SK-N-SH treated with all-trans-retinoic acid at 6 μM for 48 hours (cell line): ENCODE results near the gene FHOD3.
A peak's percentile ranks its signal among the peaks of the same experiment; 100 is the strongest.
"Not testable (repeated sequence)": the region's sequence is repeated elsewhere in the genome, so short reads cannot be mapped to it uniquely, and the experiment has no call there.

Experiments used
- ATAC-seq: fragments of 200-7000 bp; cut with Tn5 transposase; 3 replicates; pipeline ENCODE4 v1.9.1; 2020; ENCODE audit warnings: mild to moderate bottlenecking, moderate library complexity
- ARNTL ChIP-seq: fragments of 450-650 bp; formaldehyde crosslinking; IDR thresholded peaks from 2 replicates; pipeline ENCODE4 v1.5.0; 2020; ENCODE audit warnings: low read depth, mild to moderate bottlenecking, moderate library complexity, borderline replicate concordance
- BACH2 ChIP-seq: fragments of 250-450 bp; sonication (Bioruptor Pico); IDR thresholded peaks from 2 replicates; pipeline ENCODE4 v1.9.0; 2021; ENCODE audit warnings: mild to moderate bottlenecking, borderline replicate concordance
- CREB5 ChIP-seq: fragments of 250-450 bp; sonication (Bioruptor Pico); IDR thresholded peaks from 2 replicates; pipeline ENCODE4 v1.5.1; 2020; ENCODE audit warnings: low read depth, mild to moderate bottlenecking, moderate library complexity
- ESRRG ChIP-seq: fragments of 250-450 bp; sonication (Bioruptor Pico); IDR thresholded peaks from 2 replicates; pipeline ENCODE4 v1.6.1; 2021; ENCODE audit warnings: mild to moderate bottlenecking
- GLIS3 ChIP-seq: fragments of 250-450 bp; sonication (Bioruptor Pico); IDR thresholded peaks from 2 replicates; pipeline ENCODE4 v1.5.0; 2020; ENCODE audit warnings: mild to moderate bottlenecking, moderate library complexity
- ISL1 ChIP-seq: fragments of 250-450 bp; sonication (Bioruptor Pico); IDR thresholded peaks from 2 replicates; pipeline ENCODE4 v2.1.2; 2022; ENCODE audit warnings: mild to moderate bottlenecking, moderate library complexity
- OSR1 ChIP-seq: fragments of 250-450 bp; sonication (Bioruptor Pico); IDR thresholded peaks from 2 replicates; pipeline ENCODE4 v1.8.0; 2022; ENCODE audit warnings: moderate library complexity, mild to moderate bottlenecking, inconsistent platforms
- PATZ1 ChIP-seq: fragments of 250-450 bp; sonication (Bioruptor Pico); IDR thresholded peaks from 2 replicates; pipeline ENCODE4 v1.8.0; 2020; ENCODE audit warnings: mild to moderate bottlenecking, moderate library complexity, borderline replicate concordance
- SNAI2 ChIP-seq: fragments of 250-450 bp; sonication (Bioruptor Pico); IDR thresholded peaks from 2 replicates; pipeline ENCODE4 v1.5.0; 2020; ENCODE audit warnings: mild to moderate bottlenecking, moderate library complexity
- TCF4 ChIP-seq: fragments of 250-450 bp; sonication (Bioruptor Pico); IDR thresholded peaks from 2 replicates; pipeline ENCODE4 v1.8.0; 2021; ENCODE audit warnings: mild to moderate bottlenecking, moderate library complexity, borderline replicate concordance
- ZC3H10 ChIP-seq: fragments of 250-450 bp; sonication (Bioruptor Pico); IDR thresholded peaks from 2 replicates; pipeline ENCODE4 v1.5.1; 2021; ENCODE audit warnings: mild to moderate bottlenecking, moderate library complexity
- ZFP3 ChIP-seq: fragments of 250-450 bp; sonication (Bioruptor Pico); IDR thresholded peaks from 2 replicates; pipeline ENCODE4 v1.5.0; 2020; ENCODE audit warnings: mild to moderate bottlenecking, moderate library complexity
- ZFP30 ChIP-seq: fragments of 450-650 bp; formaldehyde crosslinking; IDR thresholded peaks from 2 replicates; pipeline ENCODE4 v1.5.0; 2022; ENCODE audit warnings: mild to moderate bottlenecking, moderate library complexity
- ZNF565 ChIP-seq: fragments of 450-650 bp; formaldehyde crosslinking; conservative IDR thresholded peaks from 2 replicates; pipeline ENCODE4 v1.5.0; 2020; ENCODE audit warnings: low read depth, mild to moderate bottlenecking, moderate library complexity
- ZNF8 ChIP-seq: fragments of 450-650 bp; formaldehyde crosslinking; IDR thresholded peaks from 2 replicates; pipeline ENCODE4 v1.5.0; 2020; ENCODE audit warnings: mild to moderate bottlenecking, moderate library complexity
- TF ChIP-seq, protein P1 (sequence below): fragments of 250-450 bp; sonication (Bioruptor Pico); IDR thresholded peaks from 2 replicates; pipeline ENCODE4 v1.5.1; 2021; ENCODE audit warnings: mild to moderate bottlenecking, moderate library complexity
- TF ChIP-seq, protein P2 (sequence below): fragments of 250-450 bp; sonication (Bioruptor Pico); IDR thresholded peaks from 2 replicates; pipeline ENCODE4 v1.5.0; 2020; ENCODE audit warnings: mild to moderate bottlenecking, moderate library complexity

FHOD3 gene

GRCh38 chr18:36352384-36352783, 54.9 kb downstream of the FHOD3 start (continued):
- TF ChIP-seq TCF4 (CRISPR knock-in tag) (no peak), ESRRG (no peak), OSR1 (CRISPR knock-in tag) (no peak), CREB5 (CRISPR knock-in tag) (no peak)

DNA sequence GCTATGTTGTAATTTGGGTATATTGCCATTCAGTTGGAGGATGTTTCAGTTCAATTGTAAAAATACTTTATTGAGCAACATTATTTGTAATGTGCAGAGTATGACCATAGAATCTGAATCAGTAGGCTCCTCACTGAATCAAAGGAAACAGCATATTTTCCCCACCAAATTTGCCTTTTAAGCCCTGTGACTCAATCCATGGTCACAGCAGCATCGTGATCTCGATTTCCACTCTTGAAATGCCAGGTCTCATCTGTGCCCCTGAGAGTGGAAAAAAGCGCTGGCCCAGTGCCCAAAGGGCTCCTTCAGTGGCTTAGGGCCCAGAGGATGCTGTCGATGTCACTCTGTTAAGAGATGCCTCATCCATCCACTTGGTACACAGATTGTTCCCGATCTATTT, 57.5 kb downstream of the FHOD3 start:
- TF ChIP-seq ISL1 (CRISPR knock-in tag) (no peak), OSR1 (CRISPR knock-in tag) (no peak), GLIS3 (CRISPR knock-in tag) (no peak), ZC3H10 (CRISPR knock-in tag) (no peak), ZNF565 (CRISPR knock-in tag) (no peak), CREB5 (CRISPR knock-in tag) (no peak), BACH2 (CRISPR knock-in tag) (no peak), ZFP30 (CRISPR knock-in tag) (no peak), ARNTL (no peak), ZFP3 (no peak)
- TF ChIP-seq, protein P1, sequence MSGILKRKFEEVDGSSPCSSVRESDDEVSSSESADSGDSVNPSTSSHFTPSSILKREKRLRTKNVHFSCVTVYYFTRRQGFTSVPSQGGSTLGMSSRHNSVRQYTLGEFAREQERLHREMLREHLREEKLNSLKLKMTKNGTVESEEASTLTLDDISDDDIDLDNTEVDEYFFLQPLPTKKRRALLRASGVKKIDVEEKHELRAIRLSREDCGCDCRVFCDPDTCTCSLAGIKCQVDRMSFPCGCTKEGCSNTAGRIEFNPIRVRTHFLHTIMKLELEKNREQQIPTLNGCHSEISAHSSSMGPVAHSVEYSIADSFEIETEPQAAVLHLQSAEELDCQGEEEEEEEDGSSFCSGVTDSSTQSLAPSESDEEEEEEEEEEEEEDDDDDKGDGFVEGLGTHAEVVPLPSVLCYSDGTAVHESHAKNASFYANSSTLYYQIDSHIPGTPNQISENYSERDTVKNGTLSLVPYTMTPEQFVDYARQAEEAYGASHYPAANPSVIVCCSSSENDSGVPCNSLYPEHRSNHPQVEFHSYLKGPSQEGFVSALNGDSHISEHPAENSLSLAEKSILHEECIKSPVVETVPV (CRISPR knock-in tag): no peak
- TF ChIP-seq, protein P2, sequence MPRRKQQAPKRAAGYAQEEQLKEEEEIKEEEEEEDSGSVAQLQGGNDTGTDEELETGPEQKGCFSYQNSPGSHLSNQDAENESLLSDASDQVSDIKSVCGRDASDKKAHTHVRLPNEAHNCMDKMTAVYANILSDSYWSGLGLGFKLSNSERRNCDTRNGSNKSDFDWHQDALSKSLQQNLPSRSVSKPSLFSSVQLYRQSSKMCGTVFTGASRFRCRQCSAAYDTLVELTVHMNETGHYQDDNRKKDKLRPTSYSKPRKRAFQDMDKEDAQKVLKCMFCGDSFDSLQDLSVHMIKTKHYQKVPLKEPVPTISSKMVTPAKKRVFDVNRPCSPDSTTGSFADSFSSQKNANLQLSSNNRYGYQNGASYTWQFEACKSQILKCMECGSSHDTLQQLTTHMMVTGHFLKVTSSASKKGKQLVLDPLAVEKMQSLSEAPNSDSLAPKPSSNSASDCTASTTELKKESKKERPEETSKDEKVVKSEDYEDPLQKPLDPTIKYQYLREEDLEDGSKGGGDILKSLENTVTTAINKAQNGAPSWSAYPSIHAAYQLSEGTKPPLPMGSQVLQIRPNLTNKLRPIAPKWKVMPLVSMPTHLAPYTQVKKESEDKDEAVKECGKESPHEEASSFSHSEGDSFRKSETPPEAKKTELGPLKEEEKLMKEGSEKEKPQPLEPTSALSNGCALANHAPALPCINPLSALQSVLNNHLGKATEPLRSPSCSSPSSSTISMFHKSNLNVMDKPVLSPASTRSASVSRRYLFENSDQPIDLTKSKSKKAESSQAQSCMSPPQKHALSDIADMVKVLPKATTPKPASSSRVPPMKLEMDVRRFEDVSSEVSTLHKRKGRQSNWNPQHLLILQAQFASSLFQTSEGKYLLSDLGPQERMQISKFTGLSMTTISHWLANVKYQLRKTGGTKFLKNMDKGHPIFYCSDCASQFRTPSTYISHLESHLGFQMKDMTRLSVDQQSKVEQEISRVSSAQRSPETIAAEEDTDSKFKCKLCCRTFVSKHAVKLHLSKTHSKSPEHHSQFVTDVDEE: no peak

DNA sequence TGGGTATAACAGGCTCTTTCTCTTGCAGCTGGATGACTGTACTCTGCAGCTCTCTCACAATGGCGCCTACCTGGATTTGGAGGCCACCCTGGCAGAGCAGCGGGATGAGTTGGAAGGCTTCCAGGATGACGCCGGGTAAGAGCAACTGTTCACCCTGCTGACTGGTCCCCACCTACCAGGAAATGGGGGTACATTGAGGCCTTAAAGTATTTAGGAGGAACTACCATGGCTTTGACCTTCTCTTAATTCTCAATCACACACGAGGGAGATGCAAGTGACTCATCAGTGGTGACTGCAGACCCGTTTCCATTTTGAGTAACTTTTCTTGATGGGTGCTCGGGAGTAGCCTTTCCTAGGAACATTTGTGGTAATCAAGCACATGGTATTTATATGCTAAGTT, 58.0 kb downstream of the FHOD3 start:
- TF ChIP-seq CREB5 (CRISPR knock-in tag) (no peak), SNAI2 (CRISPR knock-in tag) (no peak), ISL1 (CRISPR knock-in tag) (no peak)
- no peak for ATAC-seq

More for the DNA sequence above, 57.5 kb downstream of the FHOD3 start:
- ATAC-seq: peak; percentile 24

GRCh38 chr18:36356741-36357140, 59.2 kb downstream of the FHOD3 start:
- ATAC-seq: not testable (repeated sequence)

DNA sequence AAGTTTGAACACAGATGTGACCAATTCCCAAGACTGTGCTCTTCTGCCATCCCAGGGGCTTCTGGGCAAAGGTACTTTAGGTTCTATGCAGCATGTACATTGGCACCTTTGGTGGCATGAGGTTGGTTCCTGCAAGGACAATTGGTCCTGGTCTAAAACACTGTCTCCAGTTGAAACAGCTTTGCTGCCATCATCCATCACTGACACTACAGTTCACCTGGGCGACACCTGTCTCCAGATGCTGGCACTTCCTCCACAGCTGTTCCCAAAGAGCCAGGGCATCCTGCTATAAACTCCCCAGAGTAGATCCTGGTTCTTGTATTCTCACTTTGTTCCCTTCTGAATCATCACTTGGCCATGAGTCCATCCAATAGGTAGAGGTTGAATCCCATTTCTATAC, 60.6 kb downstream of the FHOD3 start:
- no peak for TF ChIP-seq OSR1 (CRISPR knock-in tag)
- no peak for TF ChIP-seq CREB5 (CRISPR knock-in tag)
- no peak for TF ChIP-seq ZNF8 (CRISPR knock-in tag)
- no peak for TF ChIP-seq PATZ1 (CRISPR knock-in tag)
- TF ChIP-seq ZC3H10 (CRISPR knock-in tag): no peak
- no peak for TF ChIP-seq BACH2 (CRISPR knock-in tag)
- no peak for TF ChIP-seq ZFP30 (CRISPR knock-in tag)
- TF ChIP-seq, all 23 proteins: peak for 0
- no peak for ATAC-seq
